HepG2 (cell line): Measurements from ENCODE around the gene ZFYVE26. TPM values are rescaled to one million over a fixed set of nuclear protein-coding genes. Genes with fewer than 3 reads are reported as not detected.

Experiments
- ATAC-seq: fragments of 200-7000 bp; cut with Tn5 transposase; 3 replicates; pipeline ENCODE4 v1.9.1; 2020; ENCODE audit warnings: mild to moderate bottlenecking, moderate library complexity
- BruUV-seq: library from RNA; stranded (reverse); fragments of 400-500 nt; replicated peaks from 2 replicates; lab custom pipeline; 2021; lab: Mats Ljungman, UMichigan
- CTCF ChIA-PET: fragments of 300-600 bp; formaldehyde crosslinking; extraction: SDS; loops from one replicate; lab custom pipeline; 2021; ENCODE audit warnings: low total read pairs, inconsistent platforms, low intra/inter-chr PET ratio; lab: Yijun Ruan, JAX
- POLR2A ChIA-PET: fragments of 350-600 bp; sonication (Branson Sonifier 250); formaldehyde crosslinking; loops from one replicate; lab custom pipeline; 2020; ENCODE audit warnings: antibody characterized with exemption, inconsistent platforms; lab: Yijun Ruan, JAX
- DNase-seq: peaks from one replicate; pipeline ENCODE4 v3.0.0-alpha.2; 2015; ENCODE audit warnings: low spot score
- FAIRE-seq: peaks from 3 replicates; lab custom pipeline; 2011; peaks lifted over from hg19 to GRCh38; lab: Jason Lieb, UNC
- H2AFZ ChIP-seq: one replicate; pipeline ENCODE4 v1.6.1; 2011; ENCODE audit warnings: low read length, inconsistent platforms
- H3K27ac ChIP-seq: fragments of 300-600 bp; 3 replicates; pipeline ENCODE4 v1.8.0; 2011; ENCODE audit warnings: mixed run types, mild to moderate bottlenecking, mixed read lengths, low read length, inconsistent platforms; ENCODE audit not compliant: insufficient read depth; ENCODE audit errors: extremely low read length
- H3K27me3 ChIP-seq, 2 experiments: fragments of 200-600 bp in 1 of 2; 2 replicates in 1 of 2; 3 replicates in 1 of 2; pipeline versions ENCODE4 v1.6.0 to v1.8.0; 2011; ENCODE audit warnings: low read length in 2 of 2, mild to moderate bottlenecking in 2 of 2, moderate library complexity in 2 of 2, inconsistent platforms in 1 of 2; ENCODE audit not compliant: insufficient read depth in 2 of 2, control insufficient read depth in 1 of 2
- H3K36me3 ChIP-seq, 2 experiments: fragments of 200-600 bp in 1 of 2; replicated peaks in 1 of 2; 2 replicates in 1 of 2; 3 replicates in 1 of 2; pipeline versions ENCODE4 v1.5.1 to v1.8.0; 2011; ENCODE audit warnings: low read length in 2 of 2, inconsistent platforms in 1 of 2; ENCODE audit not compliant: insufficient read depth in 2 of 2, control insufficient read depth in 1 of 2
- H3K4me1 ChIP-seq: 2 replicates; pipeline ENCODE4 v1.5.1; 2012; ENCODE audit warnings: low read length, inconsistent platforms; ENCODE audit not compliant: insufficient read depth
- H3K4me2 ChIP-seq: 2 replicates; pipeline ENCODE4 v1.6.0; 2011; ENCODE audit warnings: low read depth, low read length, inconsistent platforms
- H3K4me3 ChIP-seq, 3 experiments: fragments of 200-600 bp in 1 of 3; sonication (generic), shearing (Covaris generic) in 1 of 3; replicated peaks in 1 of 3; 2 replicates each; pipeline ENCODE4 v1.5.1; 2011 to 2016; ENCODE audit warnings: low read length in 3 of 3, inconsistent platforms in 2 of 3, low read depth in 2 of 3, mild to moderate bottlenecking in 2 of 3, control low read depth in 1 of 3, mixed read lengths in 1 of 3; ENCODE audit not compliant: insufficient read depth in 1 of 3
- H3K79me2 ChIP-seq: one replicate; pipeline ENCODE4 v1.6.1; 2011; ENCODE audit warnings: low read length, inconsistent platforms; ENCODE audit not compliant: insufficient read depth
- H3K9ac ChIP-seq: 2 replicates; pipeline ENCODE4 v1.6.0; 2011; ENCODE audit warnings: mild to moderate bottlenecking, low read depth, low read length, inconsistent platforms; ENCODE audit not compliant: insufficient read depth
- H3K9me3 ChIP-seq: 2 replicates; pipeline ENCODE4 v1.5.1; 2012; ENCODE audit warnings: mild to moderate bottlenecking, low read length
- H4K20me1 ChIP-seq: 2 replicates; pipeline ENCODE4 v1.6.0; 2011; ENCODE audit warnings: inconsistent platforms, mild to moderate bottlenecking, low read length, moderate library complexity; ENCODE audit not compliant: insufficient read depth
- FOXJ3 ChIP-seq: sonication (generic); formaldehyde crosslinking; IDR thresholded peaks from 2 replicates; pipeline ENCODE4 v1.4.0; 2020; ENCODE audit warnings: missing genetic modification reagents, mild to moderate bottlenecking, borderline replicate concordance
- IRX3 ChIP-seq: sonication (generic); formaldehyde crosslinking; IDR thresholded peaks from 2 replicates; pipeline ENCODE4 v1.8.1; 2023; ENCODE audit warnings: mild to moderate bottlenecking, low read depth, missing genetic modification reagents, borderline replicate concordance
- LCORL ChIP-seq, 2 experiments: fragments of 450-650 bp in 1 of 2; sonication (generic) in 1 of 2; formaldehyde crosslinking in 1 of 2; IDR thresholded peaks; 2 replicates each; pipeline versions ENCODE4 v1.5.0 to v1.6.1; 2017 to 2020; ENCODE audit warnings: antibody characterized with exemption in 1 of 2, missing genetic modification reagents in 1 of 2
- MEIS2 ChIP-seq: sonication (generic); formaldehyde crosslinking; IDR thresholded peaks from 2 replicates; pipeline ENCODE4 v1.9.0; 2021; ENCODE audit warnings: mild to moderate bottlenecking, missing genetic modification reagents
- NFE2 ChIP-seq: sonication (generic); formaldehyde crosslinking; IDR thresholded peaks from 2 replicates; pipeline ENCODE4 v1.4.0; 2020; ENCODE audit warnings: missing genetic modification reagents
- NFIC ChIP-seq: IDR thresholded peaks from 2 replicates; pipeline ENCODE4 v1.6.1; 2012; ENCODE audit warnings: mild to moderate bottlenecking, low read length, inconsistent platforms
- NFKBIZ ChIP-seq: IDR thresholded peaks from 2 replicates; pipeline ENCODE4 v1.6.1; 2018; ENCODE audit warnings: missing genetic modification reagents, missing compliant biosample characterization
- RFXANK ChIP-seq: IDR thresholded peaks from 2 replicates; pipeline ENCODE4 v1.6.1; 2016
- SMARCE1 ChIP-seq: fragments of 450-650 bp; IDR thresholded peaks from 2 replicates; pipeline ENCODE4 v1.6.1; 2017; ENCODE audit warnings: borderline replicate concordance
- YY1 ChIP-seq: IDR thresholded peaks from 2 replicates; pipeline ENCODE4 v1.6.1; 2011; ENCODE audit warnings: low read length, low read depth, moderate library complexity, mild to moderate bottlenecking; ENCODE audit not compliant: insufficient read depth, insufficient replicate concordance
- ZMYM3 ChIP-seq: sonication (generic); formaldehyde crosslinking; IDR thresholded peaks from 2 replicates; pipeline ENCODE4 v1.5.1; 2020; ENCODE audit warnings: mild to moderate bottlenecking, missing genetic modification reagents
- ZNF343 ChIP-seq: sonication (generic); formaldehyde crosslinking; IDR thresholded peaks from 2 replicates; pipeline ENCODE4 v1.4.0; 2020; ENCODE audit warnings: mild to moderate bottlenecking, missing genetic modification reagents
- WGBS: methylation state at CpG from one replicate; pipeline ENCODE4 v1.1.6; 2017; ENCODE audit warnings: low lambda C conversion rate; 5-methylcytosine and 5-hydroxymethylcytosine counted together
- in situ Hi-C: cut with HindIII; loops from 2 replicates; pipeline ENCODE4 v1.10.0; 2017; ENCODE audit warnings: low pct_unique_long_range_greater_than_20kb; ENCODE audit not compliant: extremely low pct_ligation_motif_present
- intact Hi-C: fragments of 100-400 bp; cut with micrococcal nuclease; formaldehyde crosslinking; loops from one replicate; pipeline ENCODE4 v1.10.0; 2022; ENCODE audit not compliant: unreplicated experiment
- polyA plus RNA-seq, 8 experiments: library from polyadenylated mRNA; depleted of rRNA in 3 of 8; stranded (reverse) in 7 of 8; unstranded in 1 of 8; fragments of >200 nt; fragmentation: Illumina TruSeq in 4 of 8; extraction: Trizol in 4 of 8; gene quantifications; 2 replicates each; pipeline versions ENCODE4 v1.2.1 to v1.2.3, GENCODE V29; 2011 to 2016; ENCODE audit warnings: low read depth in 4 of 8, missing spikeins in 1 of 8, mixed read lengths in 1 of 8; ENCODE audit not compliant: insufficient read depth in 1 of 8
- total RNA-seq, 5 experiments: library from RNA; depleted of rRNA; stranded (reverse); fragments of >200 nt; fragmentation: Illumina TruSeq; extraction: Trizol; gene quantifications; 2 replicates each; pipeline ENCODE4 v1.2.3, GENCODE V29; 2016; ENCODE audit warnings: low read depth in 1 of 5
- TF ChIP-seq, protein P1 (sequence below): IDR thresholded peaks from 2 replicates; pipeline ENCODE4 v1.6.1; 2016; ENCODE audit warnings: mild to moderate bottlenecking
- TF ChIP-seq, protein P2 (sequence below): sonication (generic); formaldehyde crosslinking; IDR thresholded peaks from 2 replicates; pipeline ENCODE4 v1.5.1; 2020; ENCODE audit warnings: missing genetic modification reagents, mild to moderate bottlenecking, borderline replicate concordance

The ZFYVE26 gene
- total and polyA plus RNA-seq, 2 of the 13 experiments (the other 11 are each of a cell fraction or from before 2014, with no cell fraction given) = 13.6 to 16.4 TPM

- no peak overlapping the region for H3K4me2 ChIP-seq
- no peak overlapping the region for H2AFZ ChIP-seq
- H3K4me3 ChIP-seq = no peak overlapping the region
- no peak overlapping the region for H3K9ac ChIP-seq
- DNase-seq = no peak
- POLR2A ChIA-PET = no interaction called here
- intact Hi-C loops = no loop called here
- CTCF ChIA-PET = no interaction called here
- H3K27me3 ChIP-seq = no peaks in the 10 kb centered on the region
- no peaks in the 10 kb centered on the region for H4K20me1 ChIP-seq
- WGBS = 96% methylated on average over 4 of the region's 4 CpGs
- H3K4me1 ChIP-seq = no peaks in the 10 kb centered on the region
- in situ Hi-C loops = no loop called here
- no peak for FAIRE-seq
- no TSS peak for BruUV-seq
- TF ChIP-seq ZNF343 (CRISPR knock-in tag) = no peak
- TF ChIP-seq, all 625 proteins: peak for 0
- no peaks in the 10 kb centered on the region for H3K79me2 ChIP-seq
- H3K27ac ChIP-seq = no peak overlapping the region
- no peak for ATAC-seq
- H3K9me3 ChIP-seq = no peaks in the 10 kb centered on the region
- peaks cover 30 to 65% of the 10 kb centered on the region in 2 experiments for H3K36me3 ChIP-seq
Measured at GRCh38 chr14:67800743-67801142, 15.6 kb downstream of the ZFYVE26 start.

DNA sequence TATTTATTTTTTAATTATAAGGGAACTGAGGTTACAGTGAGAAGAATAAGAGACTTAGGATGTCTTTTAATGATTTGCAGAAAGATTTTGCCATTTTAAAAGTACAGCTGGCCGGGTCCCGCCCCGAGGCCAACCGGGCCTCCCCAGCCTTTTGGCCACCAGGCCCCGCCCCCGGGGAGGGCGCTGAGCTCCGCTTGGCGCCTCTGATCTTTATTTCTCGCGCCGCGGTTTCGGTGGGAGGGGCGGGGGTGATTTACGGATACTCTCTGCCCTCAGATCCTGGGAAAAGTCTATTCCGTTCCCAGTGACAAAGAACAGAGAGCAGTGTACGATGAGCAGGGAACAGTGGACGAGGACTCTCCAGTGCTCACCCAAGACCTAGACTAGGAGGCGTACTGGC lies 17.7 kb downstream of the ZFYVE26 start:
- Histone ChIP-seq H3K36me3 (peaks cover 30 to 69% of the 10 kb centered on the region in 2 experiments), H3K4me2 (no peak overlapping the region), H4K20me1 (no peaks in the 10 kb centered on the region), H3K4me3 (no peak overlapping the region), H2AFZ (no peak overlapping the region), H3K27me3 (no peaks in the 10 kb centered on the region), H3K9me3 (no peaks in the 10 kb centered on the region), H3K79me2 (no peaks in the 10 kb centered on the region), H3K4me1 (no peaks in the 10 kb centered on the region), H3K9ac (no peak overlapping the region), H3K27ac (no peak overlapping the region)
- no peak for ATAC-seq
- in situ Hi-C loops = no loop called here
- ChIA-PET CTCF (no interaction called here), POLR2A (no interaction called here)
- no TSS peak for BruUV-seq
- DNase-seq = no peak
- WGBS = 91% methylated on average over 20 of the region's 20 CpGs
- intact Hi-C loops = no loop called here
- FAIRE-seq = no peak
- no peak for TF ChIP-seq IRX3 (CRISPR knock-in tag)
- no peak for TF ChIP-seq NFE2 (CRISPR knock-in tag)
- TF ChIP-seq MEIS2 = no peak
- no peak for TF ChIP-seq YY1
- TF ChIP-seq RFXANK = no peak
- TF ChIP-seq ZMYM3 (CRISPR knock-in tag) = no peak
- TF ChIP-seq NFKBIZ (CRISPR knock-in tag) = no peak
- TF ChIP-seq FOXJ3 (CRISPR knock-in tag) = no peak
- TF ChIP-seq SMARCE1 = no peak
- TF ChIP-seq NFIC = no peak
- TF ChIP-seq, protein P1, sequence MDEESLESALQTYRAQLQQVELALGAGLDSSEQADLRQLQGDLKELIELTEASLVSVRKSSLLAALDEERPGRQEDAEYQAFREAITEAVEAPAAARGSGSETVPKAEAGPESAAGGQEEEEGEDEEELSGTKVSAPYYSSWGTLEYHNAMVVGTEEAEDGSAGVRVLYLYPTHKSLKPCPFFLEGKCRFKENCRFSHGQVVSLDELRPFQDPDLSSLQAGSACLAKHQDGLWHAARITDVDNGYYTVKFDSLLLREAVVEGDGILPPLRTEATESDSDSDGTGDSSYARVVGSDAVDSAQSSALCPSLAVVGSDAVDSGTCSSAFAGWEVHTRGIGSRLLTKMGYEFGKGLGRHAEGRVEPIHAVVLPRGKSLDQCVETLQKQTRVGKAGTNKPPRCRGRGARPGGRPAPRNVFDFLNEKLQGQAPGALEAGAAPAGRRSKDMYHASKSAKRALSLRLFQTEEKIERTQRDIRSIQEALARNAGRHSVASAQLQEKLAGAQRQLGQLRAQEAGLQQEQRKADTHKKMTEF = no peak
- TF ChIP-seq, protein P2, sequence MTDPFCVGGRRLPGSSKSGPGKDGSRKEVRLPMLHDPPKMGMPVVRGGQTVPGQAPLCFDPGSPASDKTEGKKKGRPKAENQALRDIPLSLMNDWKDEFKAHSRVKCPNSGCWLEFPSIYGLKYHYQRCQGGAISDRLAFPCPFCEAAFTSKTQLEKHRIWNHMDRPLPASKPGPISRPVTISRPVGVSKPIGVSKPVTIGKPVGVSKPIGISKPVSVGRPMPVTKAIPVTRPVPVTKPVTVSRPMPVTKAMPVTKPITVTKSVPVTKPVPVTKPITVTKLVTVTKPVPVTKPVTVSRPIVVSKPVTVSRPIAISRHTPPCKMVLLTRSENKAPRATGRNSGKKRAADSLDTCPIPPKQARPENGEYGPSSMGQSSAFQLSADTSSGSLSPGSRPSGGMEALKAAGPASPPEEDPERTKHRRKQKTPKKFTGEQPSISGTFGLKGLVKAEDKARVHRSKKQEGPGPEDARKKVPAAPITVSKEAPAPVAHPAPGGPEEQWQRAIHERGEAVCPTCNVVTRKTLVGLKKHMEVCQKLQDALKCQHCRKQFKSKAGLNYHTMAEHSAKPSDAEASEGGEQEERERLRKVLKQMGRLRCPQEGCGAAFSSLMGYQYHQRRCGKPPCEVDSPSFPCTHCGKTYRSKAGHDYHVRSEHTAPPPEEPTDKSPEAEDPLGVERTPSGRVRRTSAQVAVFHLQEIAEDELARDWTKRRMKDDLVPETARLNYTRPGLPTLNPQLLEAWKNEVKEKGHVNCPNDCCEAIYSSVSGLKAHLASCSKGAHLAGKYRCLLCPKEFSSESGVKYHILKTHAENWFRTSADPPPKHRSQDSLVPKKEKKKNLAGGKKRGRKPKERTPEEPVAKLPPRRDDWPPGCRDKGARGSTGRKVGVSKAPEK (CRISPR knock-in tag) = no peak
- no peak for TF ChIP-seq LCORL (IDR thresholded peaks at IDR 0.05)
- no peak for TF ChIP-seq LCORL (CRISPR knock-in tag; IDR thresholded peaks at IDR 0.05)
